ENCODE data around the gene DLX3. TPM values are rescaled to one million over a fixed set of nuclear protein-coding genes. Genes with fewer than 3 reads are reported as not detected.

The DLX3 gene
- total RNA-seq, 4 donors from 2014 or later = 12.9 to 31.8 (median 23.8) TPM

DNA sequence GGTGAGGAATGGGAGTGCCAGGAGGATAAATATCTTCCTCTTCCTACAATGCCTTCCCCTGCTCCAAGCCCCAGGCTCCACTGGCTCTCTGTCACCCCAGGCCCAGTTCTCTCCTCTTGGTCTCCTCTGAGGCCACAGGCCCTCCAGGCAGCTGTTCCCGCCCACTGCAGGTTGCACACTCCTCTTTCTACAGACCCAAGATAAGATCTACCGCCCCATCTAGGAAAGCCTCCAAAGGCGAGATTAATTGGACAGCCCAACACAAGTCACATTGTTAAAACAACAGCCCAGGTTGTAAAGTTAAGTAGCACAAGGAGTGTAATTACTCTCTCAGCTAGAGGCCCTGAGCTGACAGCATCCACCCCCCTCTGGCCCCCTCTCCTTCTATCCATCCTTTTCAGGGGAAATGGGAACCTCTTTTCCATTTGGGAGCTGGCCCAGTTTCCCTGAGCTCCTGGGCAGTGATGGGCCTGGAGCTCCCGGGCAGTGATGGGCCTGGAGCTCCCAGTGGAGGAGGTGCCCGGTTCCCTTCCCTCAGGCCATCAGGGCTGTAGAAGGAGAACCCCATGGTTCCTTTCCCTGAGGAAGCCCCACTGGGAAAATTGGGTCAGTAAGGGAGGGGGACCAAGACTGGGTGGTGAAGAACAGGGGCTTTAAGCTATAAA, 18.7 kb downstream of the DLX3 start:
- DNase-seq (ENCODE audit: low spot score in 2 of 2) = no peak
- Histone ChIP-seq H3K27ac (no peak overlapping the region), H3K36me3 (no peaks in the 10 kb centered on the region), H3K9me3 (no peaks in the 10 kb centered on the region), H3K27me3 (peaks cover 60% of the 10 kb centered on the region), H3K4me1 (peaks cover 72% of the 10 kb centered on the region), H3K4me3 (no peak overlapping the region)
- WGBS = 62% methylated on average over 5 of the region's 5 CpGs
- TF ChIP-seq, protein P1, sequence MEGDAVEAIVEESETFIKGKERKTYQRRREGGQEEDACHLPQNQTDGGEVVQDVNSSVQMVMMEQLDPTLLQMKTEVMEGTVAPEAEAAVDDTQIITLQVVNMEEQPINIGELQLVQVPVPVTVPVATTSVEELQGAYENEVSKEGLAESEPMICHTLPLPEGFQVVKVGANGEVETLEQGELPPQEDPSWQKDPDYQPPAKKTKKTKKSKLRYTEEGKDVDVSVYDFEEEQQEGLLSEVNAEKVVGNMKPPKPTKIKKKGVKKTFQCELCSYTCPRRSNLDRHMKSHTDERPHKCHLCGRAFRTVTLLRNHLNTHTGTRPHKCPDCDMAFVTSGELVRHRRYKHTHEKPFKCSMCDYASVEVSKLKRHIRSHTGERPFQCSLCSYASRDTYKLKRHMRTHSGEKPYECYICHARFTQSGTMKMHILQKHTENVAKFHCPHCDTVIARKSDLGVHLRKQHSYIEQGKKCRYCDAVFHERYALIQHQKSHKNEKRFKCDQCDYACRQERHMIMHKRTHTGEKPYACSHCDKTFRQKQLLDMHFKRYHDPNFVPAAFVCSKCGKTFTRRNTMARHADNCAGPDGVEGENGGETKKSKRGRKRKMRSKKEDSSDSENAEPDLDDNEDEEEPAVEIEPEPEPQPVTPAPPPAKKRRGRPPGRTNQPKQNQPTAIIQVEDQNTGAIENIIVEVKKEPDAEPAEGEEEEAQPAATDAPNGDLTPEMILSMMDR (IDR thresholded peaks at IDR 0.05) = no peak
- TF ChIP-seq EP300 (IDR thresholded peaks at IDR 0.05) (no peak), POLR2A (IDR thresholded peaks at IDR 0.05) (no peak), POLR2AphosphoS5 (IDR thresholded peaks at IDR 0.05) (no peak)

DNA sequence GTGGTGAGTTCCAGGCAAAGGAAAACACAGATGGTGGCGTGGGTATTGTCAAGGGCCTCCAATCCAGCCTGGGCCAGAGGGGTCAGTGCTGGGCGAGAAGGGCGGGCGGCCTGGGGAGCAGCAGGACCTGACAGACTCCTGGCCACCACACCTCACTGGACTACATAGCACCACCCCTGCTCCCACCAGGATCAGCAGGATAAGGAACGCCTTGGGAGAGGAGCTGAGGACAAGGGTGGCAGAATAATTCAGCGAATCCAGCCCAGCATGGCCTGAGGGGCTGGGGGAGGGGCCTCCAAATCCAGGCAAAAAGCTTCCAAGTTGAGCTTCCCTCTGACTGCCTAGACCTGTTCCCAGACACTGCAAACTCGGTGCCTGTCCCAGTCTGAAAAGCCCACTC, 19.5 kb downstream of the DLX3 start:
- no peak overlapping the region for H3K27ac ChIP-seq
- H3K4me1 ChIP-seq = peaks cover 67% of the 10 kb centered on the region
- H3K4me3 ChIP-seq = no peak overlapping the region
- no peaks in the 10 kb centered on the region for H3K9me3 ChIP-seq
- 61% methylated on average over 7 of the region's 7 CpGs for WGBS
- no peak for DNase-seq (ENCODE audit: low spot score in 2 of 2)
- TF ChIP-seq POLR2AphosphoS5 (IDR thresholded peaks at IDR 0.05) = no peak
- peaks cover 62% of the 10 kb centered on the region for H3K27me3 ChIP-seq
- H3K36me3 ChIP-seq = no peaks in the 10 kb centered on the region

DNA sequence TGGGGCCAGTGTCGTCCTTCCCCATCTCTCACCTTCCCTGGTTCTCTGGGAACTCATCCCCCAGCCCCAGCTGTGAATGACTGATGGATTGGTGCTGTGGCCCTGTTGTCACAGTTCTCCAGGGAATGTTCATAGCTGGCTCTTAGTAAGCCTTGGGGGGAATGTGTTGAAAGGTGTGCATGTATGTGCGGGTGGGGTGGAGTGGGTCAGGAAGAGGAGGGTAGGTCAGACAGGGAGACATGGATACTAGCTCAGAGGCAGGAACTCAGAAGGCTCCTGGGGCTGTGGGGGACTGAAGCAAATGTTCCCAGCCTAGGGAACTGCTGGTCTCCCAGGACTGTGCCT, 21.8 kb downstream of the DLX3 start:
- 27% methylated on average over 1 of the region's 2 CpGs for WGBS

DNA sequence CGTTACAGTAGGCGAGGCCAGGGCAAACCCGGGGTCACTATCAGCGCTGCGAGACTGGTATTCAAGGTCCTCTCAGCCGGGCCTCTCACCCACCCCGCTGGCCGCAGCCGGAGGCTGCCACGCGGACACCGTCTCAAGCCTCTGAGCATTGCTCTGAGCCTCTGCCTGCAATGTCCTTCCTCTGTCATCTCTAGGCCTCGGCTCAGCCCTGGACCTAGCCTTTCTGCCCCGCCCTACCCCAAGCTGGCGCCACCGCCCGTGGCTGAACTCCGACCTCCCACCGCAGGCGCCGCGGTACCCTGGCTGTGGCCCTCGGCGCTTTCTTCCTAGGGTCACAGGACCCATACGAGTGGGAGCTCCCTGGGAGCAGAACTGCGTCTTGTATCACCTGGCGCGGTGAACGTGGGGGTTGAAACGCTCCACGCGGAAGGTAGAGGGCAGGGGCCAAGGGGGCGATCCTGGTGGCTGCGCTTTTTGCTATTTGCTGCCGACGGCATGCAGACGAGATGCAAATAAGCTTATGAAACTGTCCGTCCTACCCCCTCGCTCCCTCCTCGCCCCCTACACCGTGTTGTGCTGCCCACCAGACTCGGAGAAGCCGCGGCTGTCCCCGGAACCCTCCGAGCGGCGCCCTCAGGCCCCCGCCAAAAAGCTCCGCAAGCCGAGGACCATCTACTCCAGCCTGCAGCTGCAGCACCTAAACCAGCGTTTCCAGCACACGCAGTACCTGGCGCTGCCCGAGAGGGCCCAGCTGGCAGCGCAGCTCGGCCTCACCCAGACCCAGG, 22.3 kb downstream of the DLX3 start:
- Histone ChIP-seq H3K9me3 (no peaks in the 10 kb centered on the region), H3K36me3 (no peaks in the 10 kb centered on the region), H3K4me3 (peak overlapping the region; percentile 36), H3K27me3 (peaks cover 81% of the 10 kb centered on the region), H3K27ac (no peak overlapping the region), H3K4me1 (peaks cover 64% of the 10 kb centered on the region)
- WGBS = 34% methylated on average over 19 of the region's 57 CpGs
- TF ChIP-seq, protein P1 (IDR thresholded peaks at IDR 0.05) = no peak
- TF ChIP-seq POLR2AphosphoS5 (IDR thresholded peaks at IDR 0.05) (no peak), EP300 (IDR thresholded peaks at IDR 0.05) (no peak), POLR2A (IDR thresholded peaks at IDR 0.05) (no peak)
- DNase-seq (ENCODE audit: low spot score in 2 of 2) = no peak

More for the DNA sequence above, 21.8 kb downstream of the DLX3 start:
- Histone ChIP-seq H3K4me1 (peaks cover 68% of the 10 kb centered on the region), H3K4me3 (no peak overlapping the region), H3K9me3 (no peaks in the 10 kb centered on the region), H3K36me3 (no peaks in the 10 kb centered on the region), H3K27me3 (peaks cover 78% of the 10 kb centered on the region), H3K27ac (no peak overlapping the region)
- TF ChIP-seq POLR2AphosphoS5 (IDR thresholded peaks at IDR 0.05) (no peak), POLR2A (IDR thresholded peaks at IDR 0.05) (no peak), EP300 (IDR thresholded peaks at IDR 0.05) (no peak)
- TF ChIP-seq, protein P1 (IDR thresholded peaks at IDR 0.05) = no peak
- DNase-seq (ENCODE audit: low spot score in 2 of 2) = no peak

DNA sequence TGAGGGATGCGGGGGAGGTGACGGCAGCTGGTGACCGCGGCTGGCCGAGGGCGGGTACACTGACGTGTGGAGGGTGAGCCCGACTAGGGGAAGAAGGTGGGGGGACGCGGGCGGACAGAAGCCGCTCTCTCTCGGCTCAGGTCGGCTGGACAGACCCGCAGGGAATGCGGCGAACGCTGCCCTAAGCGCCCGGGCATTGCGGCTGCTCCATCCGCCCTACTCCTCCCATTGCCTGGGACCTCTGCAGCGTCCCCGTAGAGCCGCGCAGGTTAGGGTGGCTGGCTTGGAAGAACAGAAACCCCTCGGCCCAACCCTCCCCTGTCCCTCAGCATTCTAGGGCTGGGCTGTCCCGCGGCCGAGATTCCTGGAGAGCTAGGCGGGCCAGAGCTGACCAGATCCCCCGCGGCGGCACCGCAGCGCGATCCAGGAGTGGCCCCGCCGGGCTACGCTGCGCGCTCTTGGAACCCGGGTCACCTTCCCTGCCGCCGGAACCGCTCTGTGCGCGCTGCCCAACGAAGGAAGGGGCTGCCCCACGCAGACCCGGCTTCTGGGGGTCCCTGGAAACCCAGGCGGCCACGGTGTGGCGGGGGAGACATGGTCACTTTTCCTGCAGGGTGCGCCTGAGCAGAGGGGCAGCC, 23.1 kb downstream of the DLX3 start:
- no peak for TF ChIP-seq POLR2A (IDR thresholded peaks at IDR 0.05)
- no peak for TF ChIP-seq EP300 (IDR thresholded peaks at IDR 0.05)
- no peak for TF ChIP-seq POLR2AphosphoS5 (IDR thresholded peaks at IDR 0.05)
- TF ChIP-seq, protein P1 (IDR thresholded peaks at IDR 0.05) = no peak
- Histone ChIP-seq H3K9me3 (no peaks in the 10 kb centered on the region), H3K4me3 (peak overlapping the region; percentile 36), H3K4me1 (peaks cover 57% of the 10 kb centered on the region), H3K27ac (no peak overlapping the region), H3K36me3 (no peaks in the 10 kb centered on the region), H3K27me3 (peaks cover 87% of the 10 kb centered on the region)
- DNase-seq (ENCODE audit: low spot score in 2 of 2) = no peak
- no CpG with 5 or more reads among the region's 55 CpGs for WGBS
